Stimulated activated CD4-positive, alpha-beta T cell treated with anti-CD3 and anti-CD28 coated beads, Interleukin-15, amount 100 ng/mL, for 48 hours (primary cell): ENCODE data around the gene CITED2.
"Not testable (repeated sequence)": the region's sequence is repeated elsewhere in the genome, so short reads cannot be mapped to it uniquely, and the experiment has no call there.

Source experiments
- DNase-seq, 2 donors: peaks; one replicate each; pipeline ENCODE4 v3.0.0-alpha.2; 2020; ENCODE audit warnings: low read depth in 2 of 2

CITED2 gene

DNA sequence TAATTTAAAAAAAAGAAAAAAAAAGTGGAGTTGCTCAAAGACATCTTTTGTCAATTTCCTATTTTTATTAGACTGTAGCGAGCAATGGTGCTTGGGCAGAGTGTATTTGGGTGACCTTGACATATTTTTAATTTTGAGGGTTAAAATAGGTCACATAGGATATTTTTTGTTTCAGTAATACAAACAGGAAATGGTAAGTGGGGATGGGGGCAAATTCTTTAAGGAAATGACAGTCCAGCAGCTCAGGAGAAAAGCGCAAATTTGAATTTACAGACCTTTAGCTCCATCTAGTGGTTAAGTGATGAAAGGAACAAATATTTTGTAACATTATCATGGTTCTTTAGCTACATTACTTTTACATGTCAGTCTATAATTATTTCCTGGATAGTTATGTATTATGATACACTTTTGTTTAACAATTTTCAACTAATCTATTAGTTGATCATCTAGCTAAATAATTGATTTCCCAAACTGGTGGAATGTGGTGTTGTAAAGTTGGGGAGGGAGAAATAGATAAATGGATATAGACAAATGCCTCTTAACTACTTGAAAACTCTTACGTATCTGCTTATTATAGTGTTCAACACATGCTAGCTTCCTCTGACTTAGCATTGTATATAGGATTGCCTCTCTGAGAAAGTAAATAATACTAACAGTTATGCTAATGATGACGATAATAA, 10.0 kb downstream of the CITED2 start:
- DNase-seq: no peak

GRCh38 chr6:139363797-139364196, 10.7 kb downstream of the CITED2 start:
- not testable (repeated sequence) for DNase-seq

- not testable (repeated sequence) for DNase-seq
Observed at GRCh38 chr6:139363123-139363522, 11.3 kb downstream of the CITED2 start.

DNA sequence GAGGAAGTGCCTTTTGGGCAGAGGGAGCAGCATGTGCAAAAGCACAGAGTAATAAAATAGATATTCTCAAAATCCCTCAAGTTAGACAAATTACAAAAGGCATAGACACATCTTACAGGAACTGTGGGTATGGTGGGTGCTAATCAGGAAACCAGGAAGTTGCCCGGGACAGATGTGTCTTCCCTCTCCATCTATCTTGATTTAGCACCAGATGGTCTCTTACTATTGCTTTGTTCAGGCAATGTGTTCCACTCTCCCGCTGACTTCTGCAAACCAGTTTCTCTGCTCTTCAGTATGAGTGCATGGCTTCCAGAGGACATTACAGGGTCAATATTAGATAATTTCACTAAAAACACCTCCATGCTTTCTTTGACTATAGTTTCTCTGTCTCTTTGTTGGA, 13.2 kb downstream of the CITED2 start:
- no peak for DNase-seq

GRCh38 chr6:139356924-139357323, 17.5 kb downstream of the CITED2 start:
- no peak for DNase-seq

- DNase-seq: no peak
Observed at GRCh38 chr6:139355777-139356445, 18.5 kb downstream of the CITED2 start.

- no peak for DNase-seq
Observed at GRCh38 chr6:139355172-139355571, 19.3 kb downstream of the CITED2 start.

- DNase-seq: no peak
Observed at GRCh38 chr6:139354189-139354588, 20.3 kb downstream of the CITED2 start.

GRCh38 chr6:139349464-139350020, 24.9 kb downstream of the CITED2 start:
- DNase-seq: no peak

- DNase-seq: no peak
Observed at GRCh38 chr6:139346392-139346791, 28.1 kb downstream of the CITED2 start.

GRCh38 chr6:139344186-139344963, 30.1 kb downstream of the CITED2 start:
- DNase-seq: no peak

- DNase-seq: no peak
Observed at GRCh38 chr6:139343052-139343750, 31.2 kb downstream of the CITED2 start.

DNA sequence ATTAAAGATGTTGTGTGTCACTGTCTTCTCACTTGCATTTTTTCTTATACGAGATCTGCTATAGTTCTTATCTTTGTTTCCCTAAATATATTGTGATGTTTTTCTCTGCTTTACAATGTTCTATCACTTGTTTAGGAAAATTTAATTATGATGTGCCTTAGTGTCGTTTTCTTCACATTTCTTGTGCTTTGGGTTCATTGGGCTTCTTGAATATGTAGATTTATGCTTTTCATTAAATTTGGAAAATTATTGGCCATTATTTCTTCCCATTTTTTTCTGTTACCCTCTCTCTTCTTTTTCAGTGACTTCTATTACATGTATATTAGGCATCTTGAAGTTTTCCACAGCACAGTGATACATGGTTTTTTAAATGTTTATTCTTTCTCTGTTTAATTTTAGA, 33.4 kb downstream of the CITED2 start:
- no peak for DNase-seq

- no peak for DNase-seq
Observed at GRCh38 chr6:139338795-139339194, 35.7 kb downstream of the CITED2 start.

DNA sequence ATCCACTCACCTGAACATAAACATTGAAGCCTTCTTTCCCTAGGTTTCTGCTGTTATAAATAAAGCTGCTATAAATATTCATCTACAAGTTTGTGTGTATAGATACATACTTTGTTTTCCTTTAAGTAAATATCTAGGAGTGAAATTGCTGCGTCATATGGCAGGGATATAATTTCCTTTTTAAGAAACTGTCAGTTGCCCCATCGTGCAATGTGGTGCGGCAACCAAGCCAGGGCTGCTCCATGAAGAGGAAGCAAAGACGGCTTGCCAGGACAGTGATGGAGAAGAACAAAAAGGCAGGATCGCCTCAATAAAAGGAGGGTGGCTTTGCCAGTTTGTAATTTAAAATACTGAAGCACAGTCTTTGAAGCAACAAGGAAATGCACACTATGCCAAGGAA, 36.6 kb downstream of the CITED2 start:
- DNase-seq: no peak

DNA sequence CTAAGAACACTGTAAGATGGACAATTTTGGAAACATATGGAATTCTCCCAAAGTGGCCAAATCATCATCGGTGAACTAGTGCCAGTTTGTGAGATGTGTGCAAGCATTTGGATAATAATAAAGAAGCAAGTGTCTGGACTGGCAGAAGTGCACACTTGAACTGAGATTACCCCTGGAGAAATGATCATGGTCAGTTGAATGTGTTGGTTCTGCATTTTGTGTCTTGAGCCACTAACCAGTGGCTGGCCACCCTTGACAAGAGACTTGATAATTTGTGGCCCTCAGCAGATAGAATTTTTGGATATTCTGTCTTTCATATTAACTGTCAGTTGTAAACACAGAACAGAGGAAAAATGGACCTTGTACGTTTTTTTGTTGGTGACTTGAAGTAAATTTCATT, 37.4 kb downstream of the CITED2 start:
- DNase-seq: no peak

DNA sequence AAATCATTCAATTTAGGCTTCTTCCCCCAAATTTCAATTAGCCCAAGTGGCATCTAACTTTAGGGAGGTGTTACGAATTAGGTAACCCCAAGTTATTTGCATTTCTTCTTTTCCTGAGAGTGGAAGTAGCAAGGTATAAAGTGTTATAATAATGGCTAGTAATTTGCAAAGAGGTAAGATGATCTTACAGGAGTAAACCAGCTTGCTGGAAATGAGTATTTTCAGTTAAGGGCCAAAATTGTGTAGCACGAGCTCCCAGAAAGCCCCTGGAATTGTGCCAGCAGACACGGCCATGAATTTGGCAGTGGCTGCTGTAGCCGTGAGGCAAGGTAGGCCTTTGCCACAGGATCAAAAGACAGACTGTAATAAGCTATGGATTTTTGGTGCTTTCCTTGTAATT, 38.0 kb downstream of the CITED2 start:
- no peak for DNase-seq

DNA sequence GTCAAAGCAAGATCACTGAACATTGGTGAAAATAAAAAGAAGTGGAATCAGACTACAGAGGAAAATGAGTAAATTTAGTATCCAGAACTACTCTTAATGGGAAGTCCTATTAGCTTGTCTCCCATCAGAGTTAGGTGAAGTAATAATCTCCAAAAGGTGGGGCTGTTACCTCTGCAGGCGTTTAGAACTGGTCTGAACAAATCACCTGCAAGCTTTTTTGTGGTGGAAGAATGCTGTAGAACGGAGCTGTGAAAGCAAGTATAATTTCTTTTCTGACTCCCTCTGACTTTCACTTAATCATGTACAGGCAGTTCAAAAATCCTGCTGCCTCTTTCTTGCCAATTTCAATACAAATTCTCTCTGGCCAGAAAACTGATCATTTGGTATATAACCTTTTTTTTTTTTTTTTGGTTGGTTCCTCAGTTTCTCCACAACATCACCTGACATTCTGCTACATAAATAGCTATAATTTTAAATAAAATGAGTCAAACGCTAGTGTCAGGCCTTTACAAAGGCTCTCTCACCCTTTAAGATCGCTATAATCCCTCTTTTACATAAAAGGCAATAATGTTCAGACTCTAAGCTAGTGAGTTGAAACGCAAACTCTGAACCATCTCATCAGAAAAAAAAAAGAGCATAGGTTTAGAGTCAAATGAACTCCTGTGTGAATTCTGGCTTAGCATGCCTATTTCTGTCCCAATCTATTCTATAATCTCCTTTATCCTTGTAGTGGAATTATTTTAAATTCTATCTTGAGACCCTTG, 38.8 kb downstream of the CITED2 start:
- no peak for DNase-seq

DNA sequence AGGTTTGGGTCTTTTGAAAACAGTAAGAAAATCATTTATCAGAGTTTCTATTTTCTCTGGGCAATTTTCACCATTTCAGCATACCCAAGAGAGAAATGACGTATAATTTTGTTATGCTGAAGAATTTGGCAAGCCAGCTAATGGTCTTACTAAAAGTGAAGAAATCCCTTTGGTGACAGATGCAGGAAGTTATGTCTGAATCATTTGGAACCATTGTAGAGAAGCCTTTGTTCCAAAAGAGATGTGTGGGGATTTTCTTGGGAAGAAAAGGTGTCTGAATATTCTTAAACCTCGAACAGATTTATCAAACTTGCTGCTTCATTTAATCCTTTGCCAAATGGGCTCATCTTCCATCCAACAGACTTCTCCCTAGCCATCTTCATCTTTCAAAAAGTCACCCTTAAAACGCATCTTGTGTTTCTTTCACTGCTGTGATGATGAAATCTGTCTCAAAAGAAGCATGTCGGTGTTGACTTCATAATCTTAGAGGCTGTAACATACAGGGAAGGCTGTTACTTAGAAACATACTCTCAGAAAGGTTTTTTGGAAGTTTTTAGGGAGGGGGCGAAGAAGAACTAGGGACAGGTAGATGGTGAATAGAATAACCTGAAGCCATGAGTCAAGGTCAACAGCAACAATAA, 39.5 kb downstream of the CITED2 start:
- DNase-seq: no peak

GRCh38 chr6:139330826-139331500, 43.5 kb downstream of the CITED2 start:
- DNase-seq: no peak
